K562 (cell line): ENCODE data around the gene SLC2A6. TPM values are rescaled to one million over a fixed set of nuclear protein-coding genes. Genes with fewer than 3 reads are reported as not detected.

ENCODE experiments used
- ATAC-seq: fragments of 200-7000 bp; cut with Tn5 transposase; 3 replicates; pipeline ENCODE4 v1.9.1; 2020; ENCODE audit warnings: moderate library complexity
- BruUV-seq: library from RNA; stranded (reverse); fragments of 400-500 nt; replicated peaks from 2 replicates; lab custom pipeline; 2021; lab: Mats Ljungman, UMichigan
- CTCF ChIA-PET: fragments of 300-600 bp; formaldehyde crosslinking; extraction: SDS; loops from one replicate; lab custom pipeline; 2021; ENCODE audit warnings: low intra/inter-chr PET ratio; lab: Yijun Ruan, JAX
- POLR2A ChIA-PET: fragments of 300-600, 350-650 bp; sonication (Branson Sonifier 250); formaldehyde crosslinking; extraction: SDS; loops from one replicate; lab custom pipeline; 2021; ENCODE audit warnings: antibody characterized with exemption, inconsistent platforms; lab: Yijun Ruan, JAX
- DNase-seq, 4 experiments: peaks; one replicate each; pipeline versions ENCODE4 v3.0.0 to v3.0.0-alpha.2; 2011 to 2018; ENCODE audit warnings: low spot score in 3 of 4, mixed read lengths in 3 of 4; ENCODE audit errors: extremely low read depth in 1 of 4
- FAIRE-seq: peaks from 2 replicates; lab custom pipeline; 2011; peaks lifted over from hg19 to GRCh38; lab: Jason Lieb, UNC
- H2AFZ ChIP-seq: 2 replicates; pipeline ENCODE4 v1.6.0; 2011; ENCODE audit warnings: low read depth, low read length, control low read depth, inconsistent platforms
- H3K27ac ChIP-seq: fragments of 200-600 bp; 3 replicates; pipeline ENCODE4 v1.8.0; 2011; ENCODE audit warnings: low read depth, mild to moderate bottlenecking, control low read depth, inconsistent platforms, low read length, moderate library complexity, mixed read lengths; ENCODE audit errors: extremely low read depth
- H3K27me3 ChIP-seq, 2 experiments: fragments of 300-600 bp in 1 of 2; 2 replicates in 1 of 2; 3 replicates in 1 of 2; pipeline versions ENCODE4 v1.6.0 to v1.8.0; 2011; ENCODE audit warnings: inconsistent platforms in 2 of 2, low read length in 2 of 2, mild to moderate bottlenecking in 1 of 2, mixed read lengths in 1 of 2, moderate library complexity in 1 of 2; ENCODE audit not compliant: control insufficient read depth in 2 of 2, insufficient read depth in 2 of 2
- H3K36me3 ChIP-seq: fragments of 300-600 bp; 3 replicates; pipeline ENCODE4 v1.8.0; 2011; ENCODE audit warnings: mild to moderate bottlenecking, low read length, inconsistent platforms; ENCODE audit not compliant: control insufficient read depth, insufficient read depth
- H3K4me1 ChIP-seq, 2 experiments: fragments of 200-600 bp in 1 of 2; replicated peaks in 1 of 2; 2 replicates in 1 of 2; 3 replicates in 1 of 2; pipeline versions ENCODE4 v1.5.1 to v1.8.0; 2011; ENCODE audit warnings: inconsistent platforms in 2 of 2, low read length in 2 of 2, mild to moderate bottlenecking in 1 of 2, mixed read lengths in 1 of 2, moderate library complexity in 1 of 2; ENCODE audit not compliant: control insufficient read depth in 2 of 2, insufficient read depth in 2 of 2
- H3K4me2 ChIP-seq: 2 replicates; pipeline ENCODE4 v1.6.1; 2011; ENCODE audit warnings: low read length, control low read depth, inconsistent platforms, mixed read lengths; ENCODE audit not compliant: insufficient read depth
- H3K4me3 ChIP-seq: fragments of 200-600 bp; sonication (generic), shearing (Covaris generic); 2 replicates; pipeline ENCODE4 v1.5.1; 2016; ENCODE audit warnings: control low read depth, inconsistent platforms
- H3K79me2 ChIP-seq: fragments of 200-600 bp; 3 replicates; pipeline ENCODE4 v1.8.0; 2011; ENCODE audit warnings: low read length, inconsistent platforms; ENCODE audit not compliant: control insufficient read depth, insufficient read depth
- H3K9ac ChIP-seq, 2 experiments: 2 replicates each; pipeline versions ENCODE4 v1.6.0 to v1.6.1; 2011; ENCODE audit warnings: low read depth in 2 of 2, low read length in 2 of 2, control low read depth in 1 of 2, inconsistent platforms in 1 of 2, mild to moderate bottlenecking in 1 of 2, mixed read lengths in 1 of 2; ENCODE audit not compliant: insufficient read depth in 1 of 2
- H3K9me1 ChIP-seq: one replicate; pipeline ENCODE4 v1.6.0; 2011; ENCODE audit warnings: inconsistent platforms, mild to moderate bottlenecking, low read length, moderate library complexity; ENCODE audit not compliant: control insufficient read depth, insufficient read depth
- H3K9me3 ChIP-seq: replicated peaks from 2 replicates; pipeline ENCODE4 v1.5.1; 2011; ENCODE audit warnings: low read depth, low read length, inconsistent platforms; ENCODE audit not compliant: control insufficient read depth, insufficient read depth
- H4K20me1 ChIP-seq: replicated peaks from 2 replicates; pipeline ENCODE4 v1.6.1; 2011; ENCODE audit warnings: low read length, inconsistent platforms, mixed read lengths; ENCODE audit not compliant: control insufficient read depth, insufficient read depth
- CEBPG ChIP-seq, 3 experiments: fragments of 200-800 bp in 1 of 3; sonication (Bioruptor generic) in 1 of 3; sonication (generic) in 1 of 3; formaldehyde crosslinking in 1 of 3; IDR thresholded peaks in 2 of 3; conservative IDR thresholded peaks in 1 of 3; 2 replicates each; pipeline versions ENCODE4 v1.6.1 to v1.8.0; 2016 to 2022; ENCODE audit warnings: missing compliant biosample characterization in 2 of 3, missing genetic modification characterization in 2 of 3, mild to moderate bottlenecking in 1 of 3, missing genetic modification reagents in 1 of 3
- KHSRP ChIP-seq: fragments of 450-650 bp; IDR thresholded peaks from 2 replicates; pipeline ENCODE4 v1.6.1; 2017
- NR1H2 ChIP-seq: sonication (generic); formaldehyde crosslinking; IDR thresholded peaks from 2 replicates; pipeline ENCODE4 v1.4.0; 2020; ENCODE audit warnings: mild to moderate bottlenecking, missing genetic modification reagents
- SMARCE1 ChIP-seq: fragments of 450-650 bp; IDR thresholded peaks from 2 replicates; pipeline ENCODE4 v1.7.1; 2016; ENCODE audit warnings: mild to moderate bottlenecking
- ZFP36 ChIP-seq: fragments of 150-350 bp; IDR thresholded peaks from 2 replicates; pipeline ENCODE4 v1.6.1; 2018; ENCODE audit warnings: low read length, low read depth; ENCODE audit not compliant: partially characterized antibody
- ZNF41 ChIP-seq: fragments of 250-450 bp; sonication (Bioruptor Pico); conservative IDR thresholded peaks from 2 replicates; pipeline ENCODE4 v1.4.0; 2020; ENCODE audit warnings: mild to moderate bottlenecking
- ZNF76 ChIP-seq: fragments of 250-450 bp; sonication (Bioruptor Pico); IDR thresholded peaks from 2 replicates; pipeline ENCODE4 v1.4.0; 2020; ENCODE audit warnings: mild to moderate bottlenecking, moderate library complexity, borderline replicate concordance
- WGBS: fragments of 100-300 bp; shearing (Covaris generic); methylation state at CpG from one replicate; pipeline ENCODE4 v1.1.6; 2016; ENCODE audit warnings: low coverage, mixed read lengths; ENCODE audit not compliant: insufficient coverage; ENCODE audit errors: missing lambda C conversion rate; 5-methylcytosine and 5-hydroxymethylcytosine counted together
- in situ Hi-C: fragments of 300-500 bp; cut with MboI; formaldehyde crosslinking; loops from 4 replicates; pipeline ENCODE4 v1.15.0; 2018; ENCODE audit warnings: inconsistent platforms, mixed read lengths
- intact Hi-C: fragments of 100-400 bp; cut with micrococcal nuclease; formaldehyde crosslinking; loops from 2 replicates; pipeline ENCODE4 v1.14.2; 2022
- polyA plus RNA-seq, 8 experiments: library from polyadenylated mRNA; depleted of rRNA in 4 of 8; stranded (reverse) in 5 of 8; unstranded in 3 of 8; fragments of >200 nt; fragmentation: Nextera tagmentation in 2 of 8; fragmentation: Illumina TruSeq in 1 of 8; extraction: Ambion mirVana in 2 of 8; extraction: Trizol in 1 of 8; gene quantifications; 2 replicates each; pipeline versions ENCODE4 v1.2.1 to v1.2.3, GENCODE V29; 2011 to 2014; ENCODE audit warnings: inconsistent platforms in 1 of 8, missing spikeins in 1 of 8
- total RNA-seq, 7 experiments: library from RNA; depleted of rRNA in 6 of 7; stranded (reverse); fragments of >200 nt in 6 of 7; fragmentation: Illumina TruSeq in 2 of 7; extraction: Trizol in 2 of 7; gene quantifications; 2 replicates each; pipeline versions ENCODE4 v1.2.1 to v1.2.3, GENCODE V29; 2011 to 2021; ENCODE audit warnings: low replicate concordance in 1 of 7
- TF ChIP-seq, protein P1 (sequence below), 3 experiments: IDR thresholded peaks in 2 of 3; conservative IDR thresholded peaks in 1 of 3; 2 replicates each; pipeline ENCODE4 v1.5.1; 2011 to 2012; ENCODE audit warnings: low read length in 3 of 3, mild to moderate bottlenecking in 3 of 3, control low read depth in 2 of 3, improper control_type of control experiment in 1 of 3, inconsistent platforms in 1 of 3, low read depth in 1 of 3, mixed read lengths in 1 of 3, moderate library complexity in 1 of 3; ENCODE audit not compliant: insufficient read depth in 2 of 3

The SLC2A6 gene
- total and polyA plus RNA-seq, 9 of the 15 experiments (the other 6 are each of a cell fraction or from before 2014, with no cell fraction given): 0.04 to 0.38 (median 0.09) TPM; not detected in 3

DNA sequence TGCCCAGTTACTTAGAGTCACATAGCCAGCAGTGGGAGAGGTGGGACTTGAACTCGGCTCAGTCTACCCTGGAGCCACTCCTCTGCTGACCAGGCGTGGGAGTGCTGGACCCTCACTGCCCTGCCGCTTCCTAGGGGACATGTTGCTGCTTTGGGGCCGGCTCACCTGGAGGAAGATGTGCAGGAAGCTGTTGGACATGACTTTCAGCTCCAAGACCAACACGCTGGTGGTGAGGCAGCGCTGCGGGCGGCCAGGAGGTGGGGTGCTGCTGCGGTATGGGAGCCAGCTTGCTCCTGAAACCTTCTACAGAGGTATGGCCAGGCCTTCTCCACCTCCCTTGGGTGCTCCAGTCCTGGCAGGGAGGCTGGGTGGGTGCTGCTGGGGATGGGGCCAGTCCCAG lies 22.5 kb downstream of the SLC2A6 start:
- peak; percentile 55 for FAIRE-seq
- TF ChIP-seq NR1H2 (CRISPR knock-in tag) (no peak), SMARCE1 (no peak), ZNF41 (CRISPR knock-in tag) (no peak), CEBPG (CRISPR knock-in tag; IDR thresholded peaks at IDR 0.05) (no peak), CEBPG (tag; conservative IDR thresholded peaks at IDR 0.05 in 1 of 2, IDR thresholded peaks at IDR 0.05 in 1 of 2) (no peak), ZNF76 (no peak), KHSRP (no peak), ZFP36 (no peak)
- TF ChIP-seq, protein P1, sequence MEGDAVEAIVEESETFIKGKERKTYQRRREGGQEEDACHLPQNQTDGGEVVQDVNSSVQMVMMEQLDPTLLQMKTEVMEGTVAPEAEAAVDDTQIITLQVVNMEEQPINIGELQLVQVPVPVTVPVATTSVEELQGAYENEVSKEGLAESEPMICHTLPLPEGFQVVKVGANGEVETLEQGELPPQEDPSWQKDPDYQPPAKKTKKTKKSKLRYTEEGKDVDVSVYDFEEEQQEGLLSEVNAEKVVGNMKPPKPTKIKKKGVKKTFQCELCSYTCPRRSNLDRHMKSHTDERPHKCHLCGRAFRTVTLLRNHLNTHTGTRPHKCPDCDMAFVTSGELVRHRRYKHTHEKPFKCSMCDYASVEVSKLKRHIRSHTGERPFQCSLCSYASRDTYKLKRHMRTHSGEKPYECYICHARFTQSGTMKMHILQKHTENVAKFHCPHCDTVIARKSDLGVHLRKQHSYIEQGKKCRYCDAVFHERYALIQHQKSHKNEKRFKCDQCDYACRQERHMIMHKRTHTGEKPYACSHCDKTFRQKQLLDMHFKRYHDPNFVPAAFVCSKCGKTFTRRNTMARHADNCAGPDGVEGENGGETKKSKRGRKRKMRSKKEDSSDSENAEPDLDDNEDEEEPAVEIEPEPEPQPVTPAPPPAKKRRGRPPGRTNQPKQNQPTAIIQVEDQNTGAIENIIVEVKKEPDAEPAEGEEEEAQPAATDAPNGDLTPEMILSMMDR (IDR thresholded peaks at IDR 0.05 in 2 of 3, conservative IDR thresholded peaks at IDR 0.05 in 1 of 3; ENCODE audit: insufficient read depth in 2 of 3, low read depth in 1 of 3, low read length in 3 of 3): peak; percentile 34 to 47 (median 35); a peak in 4 of 6 replicates
- WGBS: 5% methylated on average over 9 of the region's 9 CpGs
- H3K4me2 ChIP-seq: no peak overlapping the region
- no peaks in the 10 kb centered on the region for H3K36me3 ChIP-seq
- CTCF ChIA-PET: no interaction called here
- H2AFZ ChIP-seq: no peak overlapping the region
- no peak overlapping the region for H3K27ac ChIP-seq
- H3K27me3 ChIP-seq: peaks cover 15 to 64% of the 10 kb centered on the region in 2 experiments; a peak in 4 of 5 replicates
- H3K4me3 ChIP-seq: no peak overlapping the region
- H3K79me2 ChIP-seq: no peaks in the 10 kb centered on the region
- DNase-seq: no peak
- H3K9ac ChIP-seq: peak overlapping the region in 1 of 2 experiments; percentile 15; a peak in 1 of 4 replicates
- in situ Hi-C loops: no loop called here
- intact Hi-C loops: no loop called here
- no peak for ATAC-seq
- no TSS peak for BruUV-seq
- POLR2A ChIA-PET: interaction anchor here (0.6 kb wide), 2 partner anchors 109 to 538 kb away, joined by 3 read pairs; partner anchors contain the start of genes MED22 and RPL7A
- H3K9me3 ChIP-seq: no peaks in the 10 kb centered on the region
- H3K4me1 ChIP-seq: peaks cover 5 to 39% of the 10 kb centered on the region in 2 experiments; a peak in 3 of 5 replicates
- peaks cover 11% of the 10 kb centered on the region for H3K9me1 ChIP-seq
- peaks cover 15% of the 10 kb centered on the region for H4K20me1 ChIP-seq
